Adrenal gland (tissue), 5 donors: ENCODE results near the gene CAMTA1.

Experiments
- POLR2A ChIP-seq, 2 donors: fragments of 450-650 bp; IDR thresholded peaks; one replicate each; pipeline ENCODE4 v1.6.1; 2017; ENCODE audit warnings: antibody characterized with exemption in 2 of 2, mild to moderate bottlenecking in 2 of 2, moderate library complexity in 1 of 2
- TF ChIP-seq, protein P1 (sequence below), 6 experiments: fragments of 450-650 bp in 4 of 6; fragments of 200-600 bp in 2 of 6; sonication (generic) in 1 of 6; IDR thresholded peaks; 1 replicate in 5 of 6; 2 replicates in 1 of 6; pipeline versions ENCODE4 v1.5.1 to v1.8.0; 2016 to 2021; ENCODE audit warnings: antibody characterized with exemption in 6 of 6, mild to moderate bottlenecking in 2 of 6, moderate library complexity in 1 of 6
- donor health status: DM: no; HTN: no; CAD: no.

DNA sequence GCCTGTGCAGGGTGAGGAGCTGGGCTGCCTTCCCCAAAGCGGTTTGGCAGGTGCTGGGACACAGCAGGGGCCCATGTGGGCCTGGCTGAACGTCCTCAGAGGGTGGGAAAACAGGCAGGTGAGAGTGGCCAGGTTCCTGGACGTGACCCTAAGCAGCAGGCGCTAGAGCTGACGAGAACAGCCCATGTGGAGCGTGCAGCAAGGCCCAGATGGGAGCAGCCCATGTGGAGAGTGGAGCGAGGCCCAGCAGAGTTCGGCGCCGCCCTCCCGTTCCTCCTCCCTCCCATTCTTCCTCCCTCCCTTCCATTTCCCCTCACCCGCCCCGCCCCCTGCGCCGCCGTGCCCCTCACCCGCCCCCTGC, 671.4 kb downstream of the CAMTA1 start:
- TF ChIP-seq, protein P1, sequence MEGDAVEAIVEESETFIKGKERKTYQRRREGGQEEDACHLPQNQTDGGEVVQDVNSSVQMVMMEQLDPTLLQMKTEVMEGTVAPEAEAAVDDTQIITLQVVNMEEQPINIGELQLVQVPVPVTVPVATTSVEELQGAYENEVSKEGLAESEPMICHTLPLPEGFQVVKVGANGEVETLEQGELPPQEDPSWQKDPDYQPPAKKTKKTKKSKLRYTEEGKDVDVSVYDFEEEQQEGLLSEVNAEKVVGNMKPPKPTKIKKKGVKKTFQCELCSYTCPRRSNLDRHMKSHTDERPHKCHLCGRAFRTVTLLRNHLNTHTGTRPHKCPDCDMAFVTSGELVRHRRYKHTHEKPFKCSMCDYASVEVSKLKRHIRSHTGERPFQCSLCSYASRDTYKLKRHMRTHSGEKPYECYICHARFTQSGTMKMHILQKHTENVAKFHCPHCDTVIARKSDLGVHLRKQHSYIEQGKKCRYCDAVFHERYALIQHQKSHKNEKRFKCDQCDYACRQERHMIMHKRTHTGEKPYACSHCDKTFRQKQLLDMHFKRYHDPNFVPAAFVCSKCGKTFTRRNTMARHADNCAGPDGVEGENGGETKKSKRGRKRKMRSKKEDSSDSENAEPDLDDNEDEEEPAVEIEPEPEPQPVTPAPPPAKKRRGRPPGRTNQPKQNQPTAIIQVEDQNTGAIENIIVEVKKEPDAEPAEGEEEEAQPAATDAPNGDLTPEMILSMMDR (IDR thresholded peaks at IDR 0.05) = no peak
- no peak for TF ChIP-seq POLR2A (IDR thresholded peaks at IDR 0.05)
